ENCODE data around the gene SBK3.
"Not testable (repeated sequence)": the region's sequence is repeated elsewhere in the genome, so short reads cannot be mapped to it uniquely, and the experiment has no call there.

SBK3 gene

DNA sequence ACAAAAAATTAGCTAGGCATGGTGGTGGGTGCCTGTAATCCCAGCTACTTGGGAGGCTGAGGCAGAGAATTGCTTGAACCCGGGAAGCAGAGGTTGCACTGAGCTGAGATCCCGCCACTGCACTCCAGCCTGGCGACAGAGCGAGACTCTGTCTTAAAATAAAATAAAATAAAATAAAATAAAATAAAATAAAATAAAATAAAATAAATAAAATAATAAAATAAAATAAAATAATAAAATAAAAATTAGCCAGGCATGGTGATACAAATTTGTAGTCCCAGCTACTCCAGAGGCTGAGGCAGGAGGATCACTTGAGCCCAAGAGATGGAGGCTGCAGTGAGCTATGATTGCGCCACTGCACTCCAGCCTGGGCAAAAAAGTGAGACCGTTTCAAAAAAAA lies 28.6 kb upstream of the SBK3 start:
- DNase-seq = not testable (repeated sequence)

- not testable (repeated sequence) for DNase-seq
Measured at GRCh38 chr19:55569477-55569876, 24.1 kb upstream of the SBK3 start.

DNA sequence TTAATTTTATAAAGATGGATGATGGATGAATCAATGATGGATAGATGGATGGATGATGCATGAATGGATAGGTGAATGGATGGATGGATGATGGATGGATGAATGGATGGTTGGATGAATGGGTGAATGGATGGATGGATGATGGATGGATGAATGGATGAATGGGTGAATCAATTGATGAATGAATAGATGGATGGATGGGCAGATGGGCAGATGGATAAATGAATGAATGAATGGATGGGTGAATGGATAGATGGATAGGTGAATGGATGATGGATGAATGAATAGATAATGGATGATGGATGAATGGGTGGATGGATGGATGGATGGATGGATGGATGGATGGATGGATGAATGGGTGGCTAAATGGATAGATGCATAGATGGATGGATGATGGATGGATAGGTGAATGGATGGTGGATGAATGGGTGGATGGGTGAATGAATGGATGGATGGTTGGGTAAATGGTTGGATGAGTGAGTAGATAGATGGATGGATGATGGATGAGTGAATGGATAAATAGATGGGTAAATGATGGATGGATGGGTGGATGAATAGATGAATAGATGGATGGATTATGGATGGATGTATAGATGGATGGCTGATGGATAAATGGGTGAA lies 22.5 kb upstream of the SBK3 start:
- no peak for DNase-seq

DNA sequence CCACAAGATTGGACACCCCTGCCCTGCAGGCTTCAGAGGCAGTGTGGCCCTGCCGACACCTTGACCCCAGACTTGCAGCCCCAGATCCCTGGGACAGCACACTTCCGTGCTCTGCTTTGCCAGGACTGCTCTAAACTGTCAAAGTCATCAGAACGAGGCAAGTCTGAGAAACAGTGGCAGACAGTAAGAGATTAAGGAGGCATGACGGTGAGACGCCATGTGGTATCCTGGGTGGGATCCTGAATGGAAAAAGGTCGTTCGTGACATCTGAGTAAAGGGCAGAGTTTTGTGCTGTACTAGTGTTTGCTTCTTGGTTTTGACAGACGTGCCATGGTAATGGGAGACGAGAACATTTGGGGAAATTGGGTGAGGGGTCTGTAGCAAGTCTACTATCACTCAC lies 21.5 kb upstream of the SBK3 start:
- DNase-seq = no peak

DNA sequence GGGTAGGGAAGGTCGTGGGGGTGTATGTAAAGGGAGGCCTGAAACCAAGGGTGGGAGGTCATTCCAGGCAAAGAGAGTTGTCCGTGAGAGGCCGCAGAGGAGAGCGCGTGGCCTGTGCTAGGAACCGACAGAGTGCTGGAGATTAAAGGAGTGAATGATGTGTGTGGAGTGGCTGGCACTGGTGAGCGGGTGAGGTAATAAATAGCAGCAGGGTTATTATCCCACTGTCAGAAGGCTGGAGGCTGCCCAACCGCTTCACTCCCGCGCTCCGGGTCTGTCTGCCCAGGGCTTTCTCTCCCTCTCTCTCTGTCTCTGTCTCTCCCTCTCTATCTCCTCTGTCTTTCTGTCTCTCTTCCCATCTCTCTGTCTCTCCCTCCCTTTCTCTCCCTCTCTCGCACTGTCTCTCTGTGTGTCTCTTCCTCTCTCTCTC lies 17.9 kb upstream of the SBK3 start:
- no peak for DNase-seq

DNA sequence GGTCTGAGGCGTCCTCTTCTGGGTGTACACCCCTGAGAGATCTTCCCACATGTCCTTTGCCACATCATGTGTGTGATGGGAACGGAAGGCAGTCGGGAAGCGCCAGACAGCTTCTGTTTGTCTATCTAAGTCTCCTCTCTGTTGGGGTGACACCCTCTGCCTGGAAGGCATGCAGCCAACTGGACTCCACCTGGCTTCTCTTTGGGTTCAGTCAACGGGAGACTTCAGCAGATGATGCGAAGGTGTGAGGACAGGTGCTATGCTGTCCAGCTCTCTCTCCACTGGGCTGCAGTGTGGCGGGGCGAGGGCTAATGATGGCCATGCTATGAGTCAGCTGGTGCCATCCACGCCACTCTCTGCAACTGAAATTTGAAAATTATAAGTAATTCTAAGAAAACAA lies 14.3 kb upstream of the SBK3 start:
- DNase-seq = no peak

DNA sequence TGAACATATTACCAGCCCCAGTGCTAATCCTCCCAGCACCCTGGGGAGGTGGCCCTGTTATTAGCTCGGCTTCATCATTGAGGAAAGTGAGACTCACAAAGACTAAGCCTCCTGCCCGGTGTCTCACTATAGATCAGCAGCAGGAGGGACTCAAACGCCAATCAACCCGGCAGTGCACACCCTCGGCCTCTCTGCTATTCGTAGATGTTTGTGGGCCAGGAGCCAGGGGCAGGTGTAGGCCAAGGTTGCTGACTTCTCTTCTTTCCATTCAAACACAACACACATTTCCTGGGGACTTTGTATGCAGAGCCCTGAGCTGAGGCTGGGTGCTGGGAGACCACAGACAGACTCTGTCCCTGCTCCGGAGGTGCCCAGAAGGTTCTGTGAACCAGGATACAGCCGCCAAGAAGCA lies 9.4 kb upstream of the SBK3 start:
- DNase-seq = no peak

DNA sequence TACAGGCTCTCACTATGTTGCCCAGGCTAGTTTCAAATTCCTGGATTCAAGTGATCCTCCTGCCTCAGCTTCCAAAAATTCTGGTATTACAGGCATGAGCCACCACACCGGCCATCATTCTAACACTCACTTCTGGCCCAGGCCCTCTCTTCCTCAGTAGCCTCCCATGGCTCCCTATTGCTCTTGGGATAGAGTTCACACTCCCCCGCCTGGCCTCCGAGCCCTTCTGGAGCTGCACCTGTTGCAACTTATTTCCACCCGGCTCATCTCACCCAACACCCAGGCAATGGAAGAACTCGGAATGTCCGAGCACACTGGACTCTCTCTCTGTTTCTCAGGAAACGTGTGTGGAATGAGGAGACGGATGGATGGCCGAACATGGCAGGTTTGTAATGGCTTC lies 9.0 kb upstream of the SBK3 start:
- no peak for DNase-seq

DNA sequence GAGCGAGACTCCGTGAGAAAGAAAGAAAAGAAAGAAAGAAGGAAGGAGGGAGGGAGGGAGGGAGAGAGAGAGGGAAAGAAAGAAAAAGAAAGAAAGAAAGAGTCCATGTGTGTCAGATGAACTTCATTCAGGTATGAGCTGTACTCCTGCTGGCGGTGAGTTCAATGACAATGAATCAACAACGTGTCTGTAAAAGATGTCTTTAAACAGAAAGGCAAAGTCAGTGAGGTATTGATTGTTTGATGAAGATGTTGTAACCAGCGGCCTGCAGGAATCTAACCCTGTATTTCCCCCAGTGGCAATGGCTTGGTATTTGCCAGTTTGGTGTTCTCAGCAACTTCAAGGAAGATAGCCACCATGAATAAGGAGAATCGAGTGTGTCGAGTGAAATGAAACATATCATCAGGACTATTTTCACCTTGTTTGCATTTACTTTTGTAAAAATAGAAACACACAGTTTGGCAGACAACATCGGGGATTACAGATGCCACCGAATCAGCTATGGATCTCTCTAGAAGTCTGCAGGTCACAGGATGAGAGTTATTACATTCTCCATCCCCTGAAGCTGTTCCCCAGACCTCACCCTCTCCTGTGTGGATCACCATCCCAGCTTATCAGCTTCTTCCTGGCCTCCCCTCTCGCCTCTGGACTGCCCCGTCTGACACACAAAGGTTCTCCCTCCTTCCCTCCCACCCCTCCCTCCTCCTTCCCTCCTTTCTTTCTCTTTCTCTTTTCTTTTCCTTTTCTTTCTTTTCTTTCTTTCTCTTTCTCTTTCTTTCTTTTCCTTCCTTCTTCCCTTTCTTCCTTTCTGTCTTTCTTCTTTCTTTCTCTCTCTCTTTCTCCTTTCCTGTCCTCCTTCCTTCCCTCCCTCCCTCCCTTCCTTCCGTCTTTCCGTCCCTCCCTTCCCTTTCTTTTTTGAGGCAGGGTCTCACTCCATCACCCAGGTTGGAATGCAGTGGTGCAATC lies 8.2 kb upstream of the SBK3 start:
- DNase-seq = no peak

GRCh38 chr19:55552620-55553019 lies 7.3 kb upstream of the SBK3 start:
- no peak for DNase-seq

GRCh38 chr19:55552206-55552605 lies 6.9 kb upstream of the SBK3 start:
- DNase-seq = no peak

GRCh38 chr19:55550321-55550650 lies 4.9 kb upstream of the SBK3 start:
- no peak for DNase-seq

- DNase-seq = no peak
Measured at GRCh38 chr19:55549500-55550320, 4.4 kb upstream of the SBK3 start.

DNA sequence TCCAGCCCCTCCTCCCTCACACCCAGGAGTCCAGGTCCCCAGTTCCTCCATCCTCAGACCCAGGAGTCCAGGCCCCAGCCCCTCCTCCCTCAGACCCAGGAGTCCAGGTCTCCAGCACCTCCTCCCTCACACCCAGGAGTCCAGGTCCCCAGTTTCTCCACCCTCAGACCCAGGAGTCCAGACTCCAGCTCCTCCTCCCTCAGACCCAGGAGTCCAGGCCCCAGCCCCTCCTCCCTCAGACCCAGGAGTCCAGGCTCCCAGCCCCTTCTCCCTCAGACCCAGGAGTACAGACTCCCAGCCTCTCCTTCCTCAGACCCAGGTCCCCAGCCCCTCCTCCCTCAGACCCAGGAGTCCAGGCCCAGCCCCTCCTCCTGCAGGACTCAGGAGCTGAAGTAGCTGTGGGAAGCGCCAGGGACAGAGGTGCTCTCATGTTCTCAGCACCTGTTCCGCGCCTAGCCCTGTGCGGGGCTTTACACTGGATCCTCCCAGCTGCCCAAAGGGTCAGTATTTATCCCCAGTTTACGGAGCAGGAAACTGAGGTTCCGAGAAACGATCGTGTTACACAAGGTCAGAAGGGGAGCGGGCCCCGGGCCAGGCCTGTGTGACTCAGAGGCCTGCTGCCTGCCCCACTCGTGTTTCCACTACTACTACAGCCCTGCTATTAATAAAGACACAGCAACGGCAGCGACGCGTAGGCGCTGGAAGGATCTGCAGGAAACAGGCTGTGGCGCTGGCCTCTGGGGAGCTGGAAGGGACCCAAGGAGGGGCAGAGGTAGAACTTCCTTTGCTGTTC lies 1.7 kb upstream of the SBK3 start:
- no peak for DNase-seq

DNA sequence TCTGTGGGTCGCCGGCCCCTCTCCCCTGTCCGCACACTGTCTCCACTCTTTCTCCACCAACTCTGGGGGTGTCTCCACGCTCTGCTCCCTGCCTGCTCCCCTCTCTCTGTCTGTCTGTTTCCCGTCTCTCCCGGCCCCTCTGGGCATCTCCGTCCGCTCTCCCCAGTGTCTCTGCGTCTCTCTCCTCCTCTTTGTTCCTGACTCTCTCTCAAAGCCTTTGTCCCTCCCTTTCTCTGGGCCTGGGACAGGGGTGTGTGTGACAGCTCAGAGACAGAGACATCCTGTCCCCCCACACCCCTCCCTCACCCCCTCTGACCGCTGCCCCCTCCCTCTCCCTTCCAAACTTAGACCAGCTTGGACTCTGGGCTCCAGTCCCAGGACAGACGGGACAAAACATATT lies 668 bp upstream of the SBK3 start:
- no peak for DNase-seq

- DNase-seq = no peak
Measured at GRCh38 chr19:55544776-55545439, 435 bp downstream of the SBK3 start.

DNA sequence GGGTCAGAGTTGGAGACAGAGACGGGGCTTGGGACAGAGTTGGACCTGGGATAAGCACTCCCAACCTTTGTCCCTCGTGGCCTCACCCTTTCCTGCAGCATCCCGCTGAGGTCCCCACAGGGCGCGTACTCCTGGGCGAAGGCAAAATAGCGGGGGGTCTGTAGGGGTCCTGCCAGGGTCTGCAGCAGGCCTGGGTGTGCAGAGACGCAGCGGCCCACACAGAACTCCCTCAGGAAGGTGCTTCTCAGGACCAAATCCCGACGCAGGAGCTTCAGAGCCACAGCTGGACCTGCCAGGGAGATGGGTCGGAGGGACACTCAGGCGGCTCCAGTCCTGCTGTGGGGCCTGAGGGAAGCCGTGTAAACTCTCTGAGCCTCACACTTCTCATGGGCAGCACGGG lies 1.3 kb downstream of the SBK3 start:
- DNase-seq = no peak

DNA sequence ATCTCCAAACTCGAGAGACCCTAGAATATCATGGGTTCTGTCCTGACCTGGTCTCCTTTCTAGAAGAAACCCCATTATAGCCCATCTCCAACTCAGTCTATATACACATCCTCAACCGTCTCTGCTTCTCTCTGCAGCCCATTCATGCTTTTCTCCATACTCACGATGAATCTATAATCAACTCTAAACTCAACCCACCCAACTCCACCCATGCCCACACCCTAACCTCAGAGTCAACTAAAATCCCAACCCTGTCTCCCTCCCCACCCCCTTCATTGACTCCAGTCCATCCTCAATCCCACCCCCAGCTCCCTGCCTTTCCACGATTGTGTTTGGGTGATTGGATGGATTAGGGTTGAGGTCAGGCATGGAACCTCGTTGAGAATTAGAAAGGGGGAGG lies 1.8 kb downstream of the SBK3 start:
- no peak for DNase-seq

- DNase-seq = no peak
Measured at GRCh38 chr19:55542292-55542855, 3.0 kb downstream of the SBK3 start.

DNA sequence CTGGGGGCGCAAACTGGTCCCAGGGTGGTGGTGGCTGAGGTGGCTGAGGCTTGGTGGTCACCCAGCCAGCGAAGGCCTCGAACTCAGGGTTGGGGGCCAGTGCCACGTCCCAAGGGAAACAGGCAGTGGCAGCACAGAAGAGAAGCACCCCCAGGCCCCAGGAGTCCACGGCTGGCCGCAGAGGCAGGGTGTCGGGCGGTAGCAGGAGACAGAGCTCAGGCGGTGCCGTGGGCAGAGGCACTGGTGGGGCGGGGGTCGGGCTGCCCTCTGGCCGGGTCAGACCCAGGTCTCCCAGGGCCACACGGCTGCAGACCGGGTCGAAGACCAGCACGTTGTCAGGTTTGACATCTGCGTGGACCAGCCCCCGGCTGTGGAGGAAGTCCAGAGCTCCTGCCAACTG lies 4.3 kb downstream of the SBK3 start:
- no peak for DNase-seq

DNA sequence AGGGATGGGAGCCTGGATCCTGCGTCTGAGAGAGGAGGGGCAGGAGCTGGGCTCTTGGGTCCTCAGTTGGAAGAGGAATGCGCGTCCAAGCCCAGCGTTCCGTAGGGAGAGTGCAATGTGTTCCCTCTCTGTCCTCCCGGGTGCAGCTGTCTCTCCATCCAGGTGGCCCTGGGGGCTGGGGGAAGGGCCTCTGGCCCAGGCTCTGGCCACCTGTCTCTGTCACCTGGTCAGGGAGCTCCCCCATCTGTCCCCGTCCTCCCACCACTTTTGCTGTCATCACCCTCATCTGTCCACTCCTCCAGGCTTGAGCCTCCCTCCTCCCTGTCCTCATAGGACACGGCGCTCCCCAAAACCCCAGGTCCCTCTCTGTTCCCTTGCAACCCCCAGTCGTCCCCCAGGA lies 4.7 kb downstream of the SBK3 start:
- DNase-seq = no peak
